Measurements from ENCODE around the gene MCUB. TPM values are rescaled to one million over a fixed set of nuclear protein-coding genes. Genes with fewer than 3 reads are reported as not detected.
A peak's percentile ranks its signal among the peaks of the same experiment; 100 is the strongest.

Gene MCUB
- total and polyA plus RNA-seq, 7 donors, result 0.73 to 2.8 (median 1.5) TPM

- ATAC-seq, result no peak
- Histone ChIP-seq H3K36me3 (ENCODE audit: insufficient read depth in 1 of 2, low read depth in 1 of 2) (peaks cover 0 to 82% of the 10 kb centered on the region in 2 donors), H3K27ac (no peak overlapping the region), H3K4me3 (no peak overlapping the region), H3K27me3 (ENCODE audit: insufficient read depth in 3 of 3, low read length in 2 of 3) (no peaks in the 10 kb centered on the region), H3K4me1 (no peaks in the 10 kb centered on the region), H3K9me3 (no peaks in the 10 kb centered on the region)
- WGBS, 3 donors, result 87 to 100% (median 91%) methylated on average over 1 of the region's 1 CpG
- DNase-seq, result no peak
- TF ChIP-seq, protein P1, sequence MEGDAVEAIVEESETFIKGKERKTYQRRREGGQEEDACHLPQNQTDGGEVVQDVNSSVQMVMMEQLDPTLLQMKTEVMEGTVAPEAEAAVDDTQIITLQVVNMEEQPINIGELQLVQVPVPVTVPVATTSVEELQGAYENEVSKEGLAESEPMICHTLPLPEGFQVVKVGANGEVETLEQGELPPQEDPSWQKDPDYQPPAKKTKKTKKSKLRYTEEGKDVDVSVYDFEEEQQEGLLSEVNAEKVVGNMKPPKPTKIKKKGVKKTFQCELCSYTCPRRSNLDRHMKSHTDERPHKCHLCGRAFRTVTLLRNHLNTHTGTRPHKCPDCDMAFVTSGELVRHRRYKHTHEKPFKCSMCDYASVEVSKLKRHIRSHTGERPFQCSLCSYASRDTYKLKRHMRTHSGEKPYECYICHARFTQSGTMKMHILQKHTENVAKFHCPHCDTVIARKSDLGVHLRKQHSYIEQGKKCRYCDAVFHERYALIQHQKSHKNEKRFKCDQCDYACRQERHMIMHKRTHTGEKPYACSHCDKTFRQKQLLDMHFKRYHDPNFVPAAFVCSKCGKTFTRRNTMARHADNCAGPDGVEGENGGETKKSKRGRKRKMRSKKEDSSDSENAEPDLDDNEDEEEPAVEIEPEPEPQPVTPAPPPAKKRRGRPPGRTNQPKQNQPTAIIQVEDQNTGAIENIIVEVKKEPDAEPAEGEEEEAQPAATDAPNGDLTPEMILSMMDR (IDR thresholded peaks at IDR 0.05), result no peak
- intact Hi-C loops (cut with DNase I), result no loop called here
These were observed 131.4 kb downstream of the MCUB start for GRCh38 chr4:109691411-109691920.

GRCh38 chr4:109698656-109699055 lies 138.6 kb downstream of the MCUB start:
- no peak overlapping the region for H3K27ac ChIP-seq
- H3K36me3 ChIP-seq (ENCODE audit: insufficient read depth in 1 of 2, low read depth in 1 of 2), result peaks cover 0 to 39% of the 10 kb centered on the region in 2 donors
- no peaks in the 10 kb centered on the region for H3K9me3 ChIP-seq
- H3K4me1 ChIP-seq, result peaks cover 9% of the 10 kb centered on the region
- H3K4me3 ChIP-seq, result no peak overlapping the region
- DNase-seq, result no peak
- intact Hi-C loops (cut with DNase I), result no loop called here
- WGBS, 3 donors, result 95 to 100% (median 97%) methylated on average over 1 of the region's 1 CpG
- H3K27me3 ChIP-seq (ENCODE audit: insufficient read depth in 3 of 3, low read length in 2 of 3), result no peaks in the 10 kb centered on the region
- no peak for ATAC-seq
- TF ChIP-seq, protein P1 (IDR thresholded peaks at IDR 0.05), result no peak

GRCh38 chr4:109699553-109700225 lies 139.6 kb downstream of the MCUB start:
- H3K9me3 ChIP-seq, result no peaks in the 10 kb centered on the region
- no peak overlapping the region for H3K27ac ChIP-seq
- no peak for DNase-seq
- no peaks in the 10 kb centered on the region for H3K27me3 ChIP-seq (ENCODE audit: insufficient read depth in 3 of 3, low read length in 2 of 3)
- TF ChIP-seq, protein P1 (IDR thresholded peaks at IDR 0.05), result no peak
- no peak for ATAC-seq
- peaks cover 9% of the 10 kb centered on the region for H3K4me1 ChIP-seq
- H3K4me3 ChIP-seq, result no peak overlapping the region
- intact Hi-C loops (cut with DNase I), result loop anchor here (5.0 to 10.0 kb wide), 7 partner anchors 103 to 278 kb away; partner anchors contain the start of genes SEC24B (in 2 of the 2), CFI (in 1 of the 2) and GAR1 (in 1 of the 2)
- WGBS, 3 donors, result 85 to 91% (median 89%) methylated on average over 8 of the region's 8 CpGs
- H3K36me3 ChIP-seq (ENCODE audit: insufficient read depth in 1 of 2, low read depth in 1 of 2), result peaks cover 0 to 29% of the 10 kb centered on the region in 2 donors

- Histone ChIP-seq H3K36me3 (ENCODE audit: insufficient read depth in 1 of 2, low read depth in 1 of 2) (peaks cover 0 to 14% of the 10 kb centered on the region in 2 donors), H3K9me3 (no peaks in the 10 kb centered on the region), H3K27ac (peak overlapping the region; percentile 70), H3K4me1 (peaks cover 9% of the 10 kb centered on the region), H3K27me3 (ENCODE audit: insufficient read depth in 3 of 3, low read length in 2 of 3) (no peaks in the 10 kb centered on the region), H3K4me3 (peak overlapping the region; percentile 77)
- intact Hi-C loops (cut with DNase I), result loop anchor here (5.0 to 10.0 kb wide), 7 partner anchors 101 to 276 kb away; partner anchors contain the start of genes SEC24B (in 2 of the 2), CFI (in 1 of the 2) and GAR1 (in 1 of the 2)
- ATAC-seq (no peak), DNase-seq (no peak)
- TF ChIP-seq, protein P1 (IDR thresholded peaks at IDR 0.05), result no peak
- WGBS, 3 donors, result 58 to 65% (median 60%) methylated on average over 21 of the region's 21 CpGs
These were observed 141.7 kb downstream of the MCUB start for GRCh38 chr4:109701566-109702410.
